ENCODE measurements around the gene SCYGR3.
A peak's percentile ranks its signal among the peaks of the same experiment; 100 is the strongest.
"Not testable (repeated sequence)": the region's sequence is repeated elsewhere in the genome, so short reads cannot be mapped to it uniquely, and the experiment has no call there.

SCYGR3 gene

GRCh38 chr2:227612546-227613271 lies 1.9 kb downstream of the SCYGR3 start:
- DNase-seq = no peak

- no peak for DNase-seq
Measured at GRCh38 chr2:227610123-227610522, 4.5 kb downstream of the SCYGR3 start.

GRCh38 chr2:227608561-227609338 lies 5.9 kb downstream of the SCYGR3 start:
- peak; percentile 70 for DNase-seq

GRCh38 chr2:227607941-227608340 lies 6.7 kb downstream of the SCYGR3 start:
- no peak for DNase-seq

GRCh38 chr2:227606476-227606875 lies 8.2 kb downstream of the SCYGR3 start:
- no peak for DNase-seq

- DNase-seq = no peak
Measured at GRCh38 chr2:227602358-227602757, 12.3 kb downstream of the SCYGR3 start.

GRCh38 chr2:227598835-227599503 lies 15.7 kb downstream of the SCYGR3 start, which contains the start of gene SCYGR2:
TSS of gene SCYGR2 (plus strand) at chr2:227598893. CDS start at chr2:227598893, 0 bp downstream.
- not testable (repeated sequence) for DNase-seq

GRCh38 chr2:227597998-227598397 lies 16.6 kb downstream of the SCYGR3 start:
- DNase-seq = no peak

GRCh38 chr2:227597036-227597435 lies 17.6 kb downstream of the SCYGR3 start:
- DNase-seq = no peak

- no peak for DNase-seq
Measured at GRCh38 chr2:227595797-227596196, 18.8 kb downstream of the SCYGR3 start.

GRCh38 chr2:227592694-227593387 lies 21.8 kb downstream of the SCYGR3 start:
- DNase-seq = no peak

- DNase-seq = no peak
Measured at GRCh38 chr2:227582369-227582768, 32.3 kb downstream of the SCYGR3 start.

- DNase-seq = no peak
Measured at GRCh38 chr2:227579791-227580190, 34.8 kb downstream of the SCYGR3 start.

- no peak for DNase-seq
Measured at GRCh38 chr2:227578642-227579041, 36.0 kb downstream of the SCYGR3 start.

GRCh38 chr2:227577555-227577954 lies 37.1 kb downstream of the SCYGR3 start:
- DNase-seq = no peak

GRCh38 chr2:227576812-227577211 lies 37.8 kb downstream of the SCYGR3 start:
- DNase-seq = peak; percentile 7

GRCh38 chr2:227576110-227576509 lies 38.5 kb downstream of the SCYGR3 start:
- no peak for DNase-seq

- no peak for DNase-seq
Measured at GRCh38 chr2:227570615-227571014, 44.0 kb downstream of the SCYGR3 start.

- no peak for DNase-seq
Measured at GRCh38 chr2:227568852-227569169, 45.8 kb downstream of the SCYGR3 start.

GRCh38 chr2:227566012-227566411 lies 48.6 kb downstream of the SCYGR3 start:
- DNase-seq = no peak

- DNase-seq = no peak
Measured at GRCh38 chr2:227565080-227565479, 49.6 kb downstream of the SCYGR3 start.
